Mesenchymal stem cell (in vitro differentiated cells and primary cell): Measurements from ENCODE around the gene HORMAD2.

Experiments
- DNase-seq: peaks from one replicate; pipeline ENCODE4 v3.0.0-alpha.2; 2013
- H2AFZ ChIP-seq: one replicate; pipeline ENCODE4 v1.6.1; 2013; ENCODE audit warnings: low read depth, mild to moderate bottlenecking, control low read depth, inconsistent platforms, low read length, moderate library complexity
- H2AK5ac ChIP-seq: 2 replicates; pipeline ENCODE4 v1.6.1; 2013; ENCODE audit warnings: low read length, moderate library complexity, mild to moderate bottlenecking, inconsistent platforms; ENCODE audit not compliant: severe bottlenecking
- H2BK120ac ChIP-seq: one replicate; pipeline ENCODE4 v1.6.1; 2013; ENCODE audit warnings: low read depth, mild to moderate bottlenecking, inconsistent platforms, low read length, moderate library complexity
- H2BK12ac ChIP-seq, 2 experiments: one replicate each; pipeline ENCODE4 v1.6.1; 2013; ENCODE audit warnings: inconsistent platforms in 2 of 2, low read length in 2 of 2, mild to moderate bottlenecking in 2 of 2, moderate library complexity in 2 of 2, control low read depth in 1 of 2
- H2BK15ac ChIP-seq: one replicate; pipeline ENCODE4 v1.6.1; 2013; ENCODE audit warnings: mild to moderate bottlenecking, low read depth, inconsistent platforms; ENCODE audit not compliant: poor library complexity, severe bottlenecking
- H2BK5ac ChIP-seq: 2 replicates; pipeline ENCODE4 v1.6.1; 2013; ENCODE audit warnings: low read depth, mild to moderate bottlenecking, low read length, control low read depth, inconsistent platforms; ENCODE audit not compliant: poor library complexity, severe bottlenecking
- H3K14ac ChIP-seq, 2 experiments: one replicate each; pipeline ENCODE4 v1.6.1; 2013; ENCODE audit warnings: inconsistent platforms in 2 of 2, low read length in 2 of 2, control low read depth in 1 of 2, mild to moderate bottlenecking in 1 of 2, moderate library complexity in 1 of 2
- H3K18ac ChIP-seq, 2 experiments: one replicate each; pipeline ENCODE4 v1.6.1; 2013; ENCODE audit warnings: inconsistent platforms in 2 of 2, low read length in 2 of 2, control low read depth in 1 of 2, low read depth in 1 of 2, mild to moderate bottlenecking in 1 of 2
- H3K23ac ChIP-seq, 2 experiments: one replicate each; pipeline ENCODE4 v1.6.1; 2013; ENCODE audit warnings: inconsistent platforms in 2 of 2, low read length in 2 of 2, mild to moderate bottlenecking in 2 of 2, moderate library complexity in 2 of 2, control low read depth in 1 of 2
- H3K27ac ChIP-seq: 2 replicates; pipeline ENCODE4 v1.5.1; 2013; ENCODE audit warnings: mild to moderate bottlenecking, moderate library complexity, low read length, control low read depth, inconsistent platforms; ENCODE audit not compliant: poor library complexity, severe bottlenecking
- H3K27me3 ChIP-seq, 2 experiments: 2 replicates each; pipeline versions ENCODE4 v1.6.1 to v1.7.0; 2013; ENCODE audit warnings: low read length in 2 of 2, mild to moderate bottlenecking in 2 of 2, moderate library complexity in 2 of 2, control low read depth in 1 of 2, inconsistent platforms in 1 of 2; ENCODE audit not compliant: control insufficient read depth in 1 of 2, insufficient read depth in 1 of 2
- H3K36me3 ChIP-seq, 2 experiments: 2 replicates each; pipeline versions ENCODE4 v1.6.1 to v1.7.0; 2013; ENCODE audit warnings: low read length in 2 of 2, control low read depth in 1 of 2, inconsistent platforms in 1 of 2, low read depth in 1 of 2, mild to moderate bottlenecking in 1 of 2; ENCODE audit not compliant: insufficient read depth in 2 of 2, control insufficient read depth in 1 of 2
- H3K4ac ChIP-seq, 2 experiments: one replicate each; pipeline ENCODE4 v1.6.1; 2013; ENCODE audit warnings: inconsistent platforms in 2 of 2, low read length in 2 of 2, mild to moderate bottlenecking in 2 of 2, moderate library complexity in 2 of 2, control low read depth in 1 of 2, low read depth in 1 of 2
- H3K4me1 ChIP-seq: 2 replicates; pipeline ENCODE4 v1.6.1; 2013; ENCODE audit warnings: low read depth, low read length, control low read depth; ENCODE audit not compliant: control insufficient read depth, insufficient read depth
- H3K4me2 ChIP-seq: 2 replicates; pipeline ENCODE4 v1.6.1; 2013; ENCODE audit warnings: low read length, mild to moderate bottlenecking, inconsistent platforms; ENCODE audit not compliant: poor library complexity, severe bottlenecking
- H3K4me3 ChIP-seq, 2 experiments: 2 replicates each; pipeline versions ENCODE4 v1.5.1 to v1.7.0; 2013; ENCODE audit warnings: low read length in 2 of 2, mild to moderate bottlenecking in 2 of 2, control low read depth in 1 of 2, low read depth in 1 of 2; ENCODE audit not compliant: insufficient read depth in 1 of 2
- H3K79me1 ChIP-seq: replicated peaks from 2 replicates; pipeline ENCODE4 v1.6.1; 2013; ENCODE audit warnings: mild to moderate bottlenecking, control low read depth, low read length, inconsistent platforms; ENCODE audit not compliant: poor library complexity, severe bottlenecking
- H3K9ac ChIP-seq: 2 replicates; pipeline ENCODE4 v1.7.0; 2013; ENCODE audit warnings: mild to moderate bottlenecking, low read length, moderate library complexity
- H3K9me3 ChIP-seq: 2 replicates; pipeline ENCODE4 v1.7.0; 2013; ENCODE audit warnings: mild to moderate bottlenecking, low read length; ENCODE audit not compliant: control insufficient read depth
- H4K8ac ChIP-seq: one replicate; pipeline ENCODE4 v1.6.1; 2013; ENCODE audit warnings: inconsistent platforms, mild to moderate bottlenecking, low read length, moderate library complexity
- H4K91ac ChIP-seq: one replicate; pipeline ENCODE4 v1.6.1; 2013; ENCODE audit warnings: mild to moderate bottlenecking, low read length, inconsistent platforms
- WGBS: methylation state at CpG from one replicate; pipeline ENCODE4 v1.1.7; 2013; ENCODE audit warnings: mixed read lengths; 5-methylcytosine and 5-hydroxymethylcytosine counted together

The HORMAD2 gene

DNA sequence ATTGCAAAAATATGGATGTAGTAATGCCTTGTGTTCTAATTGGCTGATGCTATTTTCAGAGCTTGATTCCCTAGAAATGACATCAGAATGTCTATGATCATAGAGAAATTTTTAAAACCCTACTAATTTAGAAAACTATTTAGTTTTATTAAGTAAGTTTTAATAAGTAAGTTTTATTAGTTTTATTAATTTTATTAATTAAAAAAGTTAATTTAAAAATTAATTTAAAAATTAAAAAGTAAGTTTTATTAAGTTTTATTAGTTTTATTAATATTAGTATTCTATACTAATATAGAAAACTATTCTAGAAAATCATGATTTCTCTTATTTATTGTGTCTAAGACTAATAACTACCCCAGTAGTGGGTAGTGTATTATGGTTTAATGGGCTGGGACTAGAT, 8.2 kb downstream of the HORMAD2 start:
- no peaks in the 10 kb centered on the region for H3K27me3 ChIP-seq
- no peak overlapping the region for H3K9ac ChIP-seq
- H2BK5ac ChIP-seq = no peak overlapping the region
- no peak overlapping the region for H3K4me3 ChIP-seq
- H4K91ac ChIP-seq = no peak overlapping the region
- no peak overlapping the region for H3K27ac ChIP-seq
- H3K14ac ChIP-seq = no peak overlapping the region
- no peaks in the 10 kb centered on the region for H3K36me3 ChIP-seq
- no peak overlapping the region for H4K8ac ChIP-seq
- H2BK12ac ChIP-seq = no peak overlapping the region
- no peaks in the 10 kb centered on the region for H3K79me1 ChIP-seq
- DNase-seq = no peak
- no peak overlapping the region for H2BK120ac ChIP-seq
- H2BK15ac ChIP-seq = no peak overlapping the region
- no peak overlapping the region for H3K18ac ChIP-seq
- H3K4me1 ChIP-seq = no peaks in the 10 kb centered on the region
- no peak overlapping the region for H2AK5ac ChIP-seq
- H3K9me3 ChIP-seq = peaks cover 7% of the 10 kb centered on the region
- H3K4ac ChIP-seq = no peak overlapping the region
- H2AFZ ChIP-seq = no peak overlapping the region
- H3K23ac ChIP-seq = no peak overlapping the region
- H3K4me2 ChIP-seq = no peak overlapping the region

DNA sequence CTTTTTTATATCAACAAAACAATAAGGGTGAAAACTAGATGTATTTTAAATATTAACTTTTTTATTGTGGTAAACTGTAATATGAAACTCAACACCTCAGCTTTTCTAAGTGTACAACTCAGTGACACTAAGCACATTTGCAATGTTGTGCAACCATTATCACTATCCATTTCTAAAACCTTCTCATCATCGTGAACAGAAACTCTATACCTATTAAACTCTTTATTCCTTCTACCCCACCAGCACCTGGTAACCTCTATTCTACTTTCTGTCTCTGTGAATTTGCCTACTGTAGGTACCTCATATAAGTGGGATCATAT, 9.4 kb downstream of the HORMAD2 start:
- no peak overlapping the region for H3K4ac ChIP-seq
- no peak overlapping the region for H2BK12ac ChIP-seq
- no peak overlapping the region for H4K91ac ChIP-seq
- peak overlapping the region in 1 of 2 experiments; percentile 21 for H3K4me3 ChIP-seq
- no peak overlapping the region for H2BK5ac ChIP-seq
- no peak overlapping the region for H2BK120ac ChIP-seq
- WGBS = 86% methylated on average over 1 of the region's 1 CpG
- no peak overlapping the region for H2BK15ac ChIP-seq
- peak overlapping the region; percentile 76 for H3K9ac ChIP-seq
- no peak overlapping the region for H3K18ac ChIP-seq
- H3K4me1 ChIP-seq = no peaks in the 10 kb centered on the region
- no peaks in the 10 kb centered on the region for H3K27me3 ChIP-seq
- H3K36me3 ChIP-seq = no peaks in the 10 kb centered on the region
- no peaks in the 10 kb centered on the region for H3K79me1 ChIP-seq
- no peak overlapping the region for H3K23ac ChIP-seq
- no peak overlapping the region for H2AFZ ChIP-seq
- no peak overlapping the region for H4K8ac ChIP-seq
- no peak for DNase-seq
- no peak overlapping the region for H3K27ac ChIP-seq
- H3K4me2 ChIP-seq = no peak overlapping the region
- peaks cover 14% of the 10 kb centered on the region for H3K9me3 ChIP-seq
- H2AK5ac ChIP-seq = no peak overlapping the region
- H3K14ac ChIP-seq = no peak overlapping the region

DNA sequence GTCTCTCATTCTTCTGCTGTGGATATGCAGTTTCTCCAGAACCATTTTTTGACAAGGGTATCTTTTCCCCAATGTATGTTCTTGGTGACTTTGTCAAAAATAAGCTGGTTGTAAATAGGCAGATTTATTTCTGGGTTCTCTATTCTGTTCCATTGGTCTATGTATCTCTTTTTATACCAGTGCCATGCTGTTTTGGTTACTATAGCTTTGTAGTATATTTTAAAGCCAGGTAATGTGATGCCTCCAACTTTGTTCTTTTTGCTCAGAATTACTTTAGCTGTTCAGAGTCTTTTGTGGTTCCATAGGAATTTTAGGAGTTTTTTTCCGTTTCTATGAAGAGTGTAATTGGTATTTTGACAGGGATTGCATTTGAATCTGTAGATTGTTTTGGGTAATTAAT, 12.4 kb downstream of the HORMAD2 start:
- Histone ChIP-seq H3K27me3 (no peaks in the 10 kb centered on the region), H3K36me3 (no peaks in the 10 kb centered on the region), H3K27ac (no peak overlapping the region), H3K4ac (no peak overlapping the region), H4K8ac (no peak overlapping the region), H2BK12ac (no peak overlapping the region), H4K91ac (no peak overlapping the region), H2AFZ (no peak overlapping the region), H3K79me1 (no peaks in the 10 kb centered on the region), H2BK15ac (no peak overlapping the region), H3K4me2 (no peak overlapping the region), H3K4me3 (no peak overlapping the region), H3K18ac (no peak overlapping the region), H2BK5ac (no peak overlapping the region), H3K9ac (no peak overlapping the region), H3K9me3 (peaks cover 26% of the 10 kb centered on the region), H3K23ac (no peak overlapping the region), H3K14ac (no peak overlapping the region), H2AK5ac (no peak overlapping the region), H2BK120ac (no peak overlapping the region), H3K4me1 (no peaks in the 10 kb centered on the region)
- WGBS = 57% methylated on average over 1 of the region's 1 CpG
- no peak for DNase-seq

DNA sequence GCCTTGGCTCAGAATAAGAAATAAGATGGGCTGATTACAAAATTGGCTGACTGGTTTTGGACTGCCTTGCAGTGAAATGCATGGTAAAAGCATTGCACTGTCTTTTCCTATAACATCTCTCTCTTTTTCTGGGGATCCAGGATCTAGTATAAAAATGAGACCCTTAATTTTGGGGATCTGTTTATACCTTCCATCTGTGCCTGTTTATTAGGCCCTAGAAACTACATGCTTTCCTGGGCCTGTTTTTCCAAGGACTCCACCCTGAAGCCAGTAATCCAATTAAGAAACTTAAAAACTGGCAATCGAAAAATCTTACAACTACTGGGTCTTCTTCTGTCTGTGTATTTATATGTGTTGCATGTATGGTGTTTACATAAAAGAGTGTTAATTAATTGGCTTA, 14.5 kb downstream of the HORMAD2 start:
- Histone ChIP-seq H2BK15ac (no peak overlapping the region), H4K8ac (no peak overlapping the region), H3K4me2 (no peak overlapping the region), H3K18ac (no peak overlapping the region), H3K9ac (no peak overlapping the region), H3K4ac (no peak overlapping the region), H3K4me1 (no peaks in the 10 kb centered on the region), H3K23ac (no peak overlapping the region), H2AFZ (no peak overlapping the region), H2BK120ac (no peak overlapping the region), H3K79me1 (no peaks in the 10 kb centered on the region), H3K27me3 (no peaks in the 10 kb centered on the region), H2BK5ac (no peak overlapping the region), H3K36me3 (no peaks in the 10 kb centered on the region), H3K4me3 (no peak overlapping the region), H3K27ac (no peak overlapping the region), H4K91ac (no peak overlapping the region), H2BK12ac (no peak overlapping the region), H3K14ac (no peak overlapping the region), H3K9me3 (peaks cover 26% of the 10 kb centered on the region), H2AK5ac (no peak overlapping the region)
- DNase-seq = no peak
- WGBS = no CpG with 5 or more reads among the region's 1 CpG
